Kidney epithelial cell (primary cell): ENCODE measurements around the gene DVL2. TPM values are rescaled to one million over a fixed set of nuclear protein-coding genes. Genes with fewer than 3 reads are reported as not detected.

Experiments used
- DNase-seq: peaks from one replicate; pipeline ENCODE4 v3.0.0-alpha.2; 2010; ENCODE audit warnings: low read depth
- H3K27me3 ChIP-seq: 2 replicates; pipeline ENCODE4 v1.6.0; 2011; ENCODE audit warnings: low read length; ENCODE audit not compliant: control insufficient read depth, insufficient read depth
- H3K36me3 ChIP-seq: 2 replicates; pipeline ENCODE4 v1.5.1; 2011; ENCODE audit warnings: low read length; ENCODE audit not compliant: control insufficient read depth, insufficient read depth
- H3K4me3 ChIP-seq: 2 replicates; pipeline ENCODE4 v1.5.1; 2011; ENCODE audit warnings: low read depth, mild to moderate bottlenecking, control low read depth, low read length
- total RNA-seq: library from RNA; depleted of rRNA; stranded (reverse); fragments of >200 nt; gene quantifications from 2 replicates; pipeline ENCODE4 v1.2.3, GENCODE V29; 2015
- TF ChIP-seq, protein P1 (sequence below): IDR thresholded peaks from 2 replicates; pipeline ENCODE4 v1.5.1; 2011; ENCODE audit warnings: mild to moderate bottlenecking, moderate library complexity, low read length, control low read depth, inconsistent platforms; ENCODE audit not compliant: insufficient read depth, poor library complexity, severe bottlenecking

Gene DVL2
- total RNA-seq, 1 donor from 2014 or later: 57.1 TPM

DNA sequence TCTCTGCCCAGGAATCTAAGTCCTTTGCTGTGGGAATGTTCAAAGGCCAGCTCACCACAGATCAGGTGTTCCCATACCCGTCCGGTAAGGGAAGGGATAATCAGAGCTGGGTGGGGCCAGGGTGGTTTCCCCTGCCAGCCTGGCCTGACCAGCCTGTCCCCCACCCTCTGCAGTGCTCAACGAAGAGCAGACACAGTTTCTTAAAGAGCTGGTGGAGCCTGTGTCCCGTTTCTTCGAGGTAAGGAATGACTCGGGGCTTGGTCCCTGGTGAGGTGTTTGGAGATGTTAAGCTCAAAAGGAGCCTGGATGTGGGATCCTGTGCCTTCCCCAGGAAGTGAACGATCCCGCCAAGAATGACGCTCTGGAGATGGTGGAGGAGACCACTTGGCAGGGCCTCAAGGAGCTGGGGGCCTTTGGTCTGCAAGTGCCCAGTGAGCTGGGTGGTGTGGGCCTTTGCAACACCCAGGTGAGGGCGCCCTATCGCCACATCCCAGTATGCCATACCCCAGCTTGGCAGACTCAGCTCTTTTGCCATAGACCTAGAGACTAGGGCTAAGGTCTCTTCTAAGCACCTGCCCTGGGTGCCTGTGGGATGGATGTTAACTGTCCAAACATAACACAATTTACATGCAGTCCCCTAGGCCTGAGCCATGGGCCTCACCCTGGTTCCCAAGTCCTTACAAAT lies 13.6 kb downstream of the DVL2 start:
- Histone ChIP-seq H3K4me3 (peak overlapping the region; percentile 87), H3K27me3 (no peaks in the 10 kb centered on the region), H3K36me3 (peaks cover 3% of the 10 kb centered on the region)
- TF ChIP-seq, protein P1, sequence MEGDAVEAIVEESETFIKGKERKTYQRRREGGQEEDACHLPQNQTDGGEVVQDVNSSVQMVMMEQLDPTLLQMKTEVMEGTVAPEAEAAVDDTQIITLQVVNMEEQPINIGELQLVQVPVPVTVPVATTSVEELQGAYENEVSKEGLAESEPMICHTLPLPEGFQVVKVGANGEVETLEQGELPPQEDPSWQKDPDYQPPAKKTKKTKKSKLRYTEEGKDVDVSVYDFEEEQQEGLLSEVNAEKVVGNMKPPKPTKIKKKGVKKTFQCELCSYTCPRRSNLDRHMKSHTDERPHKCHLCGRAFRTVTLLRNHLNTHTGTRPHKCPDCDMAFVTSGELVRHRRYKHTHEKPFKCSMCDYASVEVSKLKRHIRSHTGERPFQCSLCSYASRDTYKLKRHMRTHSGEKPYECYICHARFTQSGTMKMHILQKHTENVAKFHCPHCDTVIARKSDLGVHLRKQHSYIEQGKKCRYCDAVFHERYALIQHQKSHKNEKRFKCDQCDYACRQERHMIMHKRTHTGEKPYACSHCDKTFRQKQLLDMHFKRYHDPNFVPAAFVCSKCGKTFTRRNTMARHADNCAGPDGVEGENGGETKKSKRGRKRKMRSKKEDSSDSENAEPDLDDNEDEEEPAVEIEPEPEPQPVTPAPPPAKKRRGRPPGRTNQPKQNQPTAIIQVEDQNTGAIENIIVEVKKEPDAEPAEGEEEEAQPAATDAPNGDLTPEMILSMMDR: peak; percentile 70
- DNase-seq: no peak

DNA sequence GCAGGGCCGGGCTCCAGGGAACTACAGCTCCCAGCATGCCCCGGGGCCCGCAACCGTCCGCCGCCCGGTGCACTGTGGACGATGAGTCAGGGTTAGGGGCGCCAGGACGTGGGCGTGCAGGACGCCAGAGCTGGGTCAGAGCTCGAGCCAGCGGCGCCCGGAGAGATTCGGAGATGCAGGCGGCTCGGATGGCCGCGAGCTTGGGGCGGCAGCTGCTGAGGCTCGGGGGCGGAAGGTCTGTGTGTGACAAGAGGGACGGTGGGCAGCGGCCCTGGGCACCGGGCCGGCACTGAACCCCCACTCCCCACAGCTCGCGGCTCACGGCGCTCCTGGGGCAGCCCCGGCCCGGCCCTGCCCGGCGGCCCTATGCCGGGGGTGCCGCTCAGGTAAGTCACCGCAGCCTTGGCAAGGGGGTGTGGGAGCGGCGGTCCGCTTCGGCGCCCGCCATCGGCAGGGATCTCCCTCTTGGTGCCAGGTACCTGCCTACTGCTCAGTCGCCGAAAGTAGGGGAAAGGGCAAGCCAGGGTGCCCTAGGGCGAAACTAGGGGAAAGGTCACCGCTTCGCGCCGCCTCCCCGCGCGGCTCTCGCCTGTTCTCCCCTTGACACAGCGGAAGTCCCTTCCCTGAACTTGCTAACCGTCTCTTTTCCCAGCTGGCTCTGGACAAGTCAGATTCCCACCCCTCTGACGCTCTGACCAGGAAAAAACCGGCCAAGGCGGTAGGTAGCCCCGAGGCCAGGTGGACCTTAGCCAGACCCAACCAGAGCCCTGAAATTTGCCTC lies 14.3 kb downstream of the DVL2 start, which contains the start of the genes ACADVL and DLG4:
ACADVL (plus strand) TSS at position 127 of the 781 bp plus-strand sequence; CDS start at position 174, 47 bp downstream.
DLG4 (minus strand) TSS at position 25 of the 781 bp plus-strand sequence.
- H3K36me3 ChIP-seq: peaks cover 3% of the 10 kb centered on the region
- DNase-seq: no peak
- peak within 1 kb of the TSS; percentile 87 for H3K4me3 ChIP-seq
- TF ChIP-seq, protein P1: no peak
- no peaks in the 10 kb centered on the region for H3K27me3 ChIP-seq

DNA sequence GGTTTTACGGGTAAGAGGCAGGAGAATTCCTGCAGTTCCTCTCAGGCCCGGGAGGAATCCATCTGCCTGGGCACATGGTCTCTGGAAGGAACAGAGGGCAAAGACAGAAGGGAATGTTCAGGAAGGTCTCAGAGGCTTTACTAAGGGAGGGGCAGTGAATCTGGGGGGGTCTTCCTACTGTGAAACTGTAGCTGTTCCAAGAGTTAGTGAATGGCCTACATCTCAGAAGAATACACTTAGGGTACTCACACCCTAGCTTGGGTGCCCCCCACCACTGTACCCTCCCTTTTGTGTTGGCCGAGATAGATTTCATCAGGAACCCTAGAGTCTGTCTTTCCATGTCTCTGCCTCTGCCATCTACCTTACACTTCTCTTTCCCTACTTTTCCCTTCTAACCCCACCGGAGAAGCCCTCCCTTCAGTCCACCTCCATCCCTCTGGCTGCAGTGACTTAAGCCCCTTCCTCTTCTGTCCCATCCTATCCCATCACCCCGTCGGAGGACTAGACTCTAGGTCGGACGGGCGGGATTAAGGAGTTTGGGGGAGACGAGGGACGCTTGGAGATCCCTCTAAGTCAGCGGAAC lies 15.0 kb downstream of the DVL2 start:
- TF ChIP-seq, protein P1: no peak
- peaks cover 3% of the 10 kb centered on the region for H3K36me3 ChIP-seq
- no peak for DNase-seq
- no peaks in the 10 kb centered on the region for H3K27me3 ChIP-seq
- peak overlapping the region; percentile 87 for H3K4me3 ChIP-seq

DNA sequence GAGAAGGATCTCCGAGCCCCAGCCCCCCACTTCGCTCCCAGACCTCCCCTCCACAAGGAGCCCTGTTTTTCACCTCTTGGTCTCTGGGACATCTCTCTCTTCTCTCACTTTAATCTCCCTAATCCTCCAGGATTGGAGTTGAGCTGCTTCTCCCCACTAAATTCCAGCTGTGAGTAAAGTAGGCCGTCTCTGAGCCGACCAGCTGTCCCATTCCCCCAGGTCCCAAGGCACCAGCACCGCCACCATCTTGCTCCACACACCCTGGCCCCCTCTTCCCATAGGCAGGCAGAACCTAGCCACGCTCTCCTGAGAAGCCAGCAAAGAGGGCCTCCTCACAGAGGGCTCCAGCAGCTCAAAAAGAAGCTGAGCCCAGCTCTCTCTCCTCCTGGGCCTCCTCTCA lies 15.6 kb downstream of the DVL2 start:
- TF ChIP-seq, protein P1: no peak
- Histone ChIP-seq H3K36me3 (peaks cover 3% of the 10 kb centered on the region), H3K27me3 (no peaks in the 10 kb centered on the region), H3K4me3 (no peak overlapping the region)
- DNase-seq: no peak

DNA sequence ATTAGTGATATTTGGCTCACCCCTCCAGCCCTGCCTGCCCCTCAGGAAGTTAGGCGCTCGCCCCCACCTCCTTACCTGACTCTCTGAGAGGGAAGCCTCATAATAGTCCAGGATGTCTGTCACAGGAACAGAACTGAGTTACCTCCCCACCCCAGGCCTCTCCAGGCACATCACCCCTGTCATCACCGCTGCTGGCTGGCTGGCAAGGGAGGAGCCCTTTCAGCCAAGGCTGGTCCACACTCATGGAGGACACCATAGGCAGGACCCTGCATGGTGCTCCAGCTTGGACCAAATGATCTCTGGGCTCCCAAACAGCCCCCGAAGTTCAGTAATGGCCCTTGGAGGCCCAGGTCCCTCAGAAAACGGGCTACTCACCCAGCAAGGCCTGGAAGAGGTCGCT lies 16.2 kb downstream of the DVL2 start:
- no peak overlapping the region for H3K4me3 ChIP-seq

More for the DNA sequence above, 16.2 kb downstream of the DVL2 start:
- H3K36me3 ChIP-seq: peaks cover 2% of the 10 kb centered on the region
- DNase-seq: no peak
- H3K27me3 ChIP-seq: no peaks in the 10 kb centered on the region
- TF ChIP-seq, protein P1: no peak
